ENCODE measurements around the gene PLPP4.

- TF ChIP-seq POLR2A (IDR thresholded peaks at IDR 0.05) (no peak), CTCF (IDR thresholded peaks at IDR 0.05) (no peak)
Observed at GRCh38 chr10:120605410-120605809, 148.4 kb downstream of the PLPP4 start.
